ENCODE results near the gene UNC5B.

UNC5B gene

DNA sequence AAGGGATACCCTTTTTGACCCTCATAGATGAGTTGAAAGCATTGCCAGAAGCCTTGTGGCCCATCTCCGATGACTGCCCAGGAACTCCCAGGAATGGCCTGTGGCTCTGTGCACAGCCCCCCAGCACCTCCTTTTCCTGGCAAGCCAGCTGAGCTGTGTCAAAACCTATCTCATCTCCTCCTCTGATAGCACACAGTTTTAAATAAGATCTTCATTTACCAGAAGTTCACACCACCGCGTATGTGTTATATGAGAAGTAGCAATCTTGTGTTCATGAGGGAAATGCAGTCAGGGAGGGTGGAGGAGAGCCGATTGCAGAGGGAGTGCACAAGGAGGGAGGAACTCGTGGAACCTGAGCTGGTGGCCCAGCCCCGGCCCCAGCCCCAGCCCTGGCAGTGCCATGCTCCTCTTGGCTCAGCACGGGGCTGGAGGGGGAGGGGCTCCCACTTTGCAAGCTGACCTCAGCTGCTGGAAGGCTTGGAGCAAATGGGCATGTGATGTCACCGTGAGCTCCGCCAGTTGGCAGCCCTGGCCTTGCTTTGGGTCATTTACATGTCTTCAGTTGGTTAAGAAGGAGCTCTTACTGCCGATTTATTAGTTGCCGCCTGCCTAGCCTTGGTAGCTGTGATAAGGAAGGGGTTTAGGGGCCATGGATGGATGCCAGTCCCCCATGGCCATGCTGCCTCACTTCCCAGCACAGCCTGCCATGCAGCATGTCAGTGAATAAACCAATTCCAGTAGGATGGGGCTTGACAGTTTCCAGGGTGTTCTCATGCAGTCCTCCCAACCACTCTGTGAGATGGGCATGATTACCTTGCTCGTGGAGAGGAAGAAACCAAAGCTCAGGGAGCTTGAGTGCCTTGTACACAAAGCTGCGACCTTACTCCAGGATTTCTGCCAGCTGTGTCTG lies 20.0 kb downstream of the UNC5B start:
- DNase-seq (ENCODE audit: low spot score) (no peak), ATAC-seq (ENCODE audit: low read depth) (no peak)
- Histone ChIP-seq H3K36me3 (ENCODE audit: low read depth) (no peaks in the 10 kb centered on the region), H3K4me3 (ENCODE audit: severe bottlenecking) (no peak overlapping the region), H3K27me3 (ENCODE audit: insufficient read depth, poor library complexity, severe bottlenecking) (no peaks in the 10 kb centered on the region), H3K27ac (ENCODE audit: poor library complexity, severe bottlenecking) (no peak overlapping the region), H3K4me1 (ENCODE audit: insufficient read depth, poor library complexity, severe bottlenecking) (no peaks in the 10 kb centered on the region), H3K9me3 (ENCODE audit: severe bottlenecking) (no peaks in the 10 kb centered on the region)
- TF ChIP-seq, protein P1, sequence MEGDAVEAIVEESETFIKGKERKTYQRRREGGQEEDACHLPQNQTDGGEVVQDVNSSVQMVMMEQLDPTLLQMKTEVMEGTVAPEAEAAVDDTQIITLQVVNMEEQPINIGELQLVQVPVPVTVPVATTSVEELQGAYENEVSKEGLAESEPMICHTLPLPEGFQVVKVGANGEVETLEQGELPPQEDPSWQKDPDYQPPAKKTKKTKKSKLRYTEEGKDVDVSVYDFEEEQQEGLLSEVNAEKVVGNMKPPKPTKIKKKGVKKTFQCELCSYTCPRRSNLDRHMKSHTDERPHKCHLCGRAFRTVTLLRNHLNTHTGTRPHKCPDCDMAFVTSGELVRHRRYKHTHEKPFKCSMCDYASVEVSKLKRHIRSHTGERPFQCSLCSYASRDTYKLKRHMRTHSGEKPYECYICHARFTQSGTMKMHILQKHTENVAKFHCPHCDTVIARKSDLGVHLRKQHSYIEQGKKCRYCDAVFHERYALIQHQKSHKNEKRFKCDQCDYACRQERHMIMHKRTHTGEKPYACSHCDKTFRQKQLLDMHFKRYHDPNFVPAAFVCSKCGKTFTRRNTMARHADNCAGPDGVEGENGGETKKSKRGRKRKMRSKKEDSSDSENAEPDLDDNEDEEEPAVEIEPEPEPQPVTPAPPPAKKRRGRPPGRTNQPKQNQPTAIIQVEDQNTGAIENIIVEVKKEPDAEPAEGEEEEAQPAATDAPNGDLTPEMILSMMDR (IDR thresholded peaks at IDR 0.05; ENCODE audit: poor library complexity, severe bottlenecking), result no peak

DNA sequence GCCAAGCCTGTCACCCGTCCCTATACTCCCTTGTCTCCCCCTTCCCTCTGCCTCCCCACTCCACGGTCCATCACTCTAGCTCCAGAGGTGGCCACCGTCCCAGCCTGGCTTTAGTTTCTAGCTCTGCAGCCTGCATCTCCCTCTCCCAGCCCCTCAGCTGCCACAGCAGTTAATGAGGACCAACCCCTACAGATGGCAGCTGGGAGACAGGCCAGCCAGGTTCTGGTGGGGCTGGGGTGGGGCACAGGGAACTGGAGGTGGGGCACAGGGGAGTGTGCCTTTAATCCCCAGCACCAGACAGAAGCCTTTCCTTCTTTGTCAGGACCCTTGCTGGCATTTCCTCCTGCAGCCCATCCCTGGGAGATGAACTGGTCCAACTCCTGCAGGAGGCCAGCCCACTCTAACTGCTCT lies 21.1 kb downstream of the UNC5B start:
- Histone ChIP-seq H3K27ac (ENCODE audit: poor library complexity, severe bottlenecking) (no peak overlapping the region), H3K4me3 (ENCODE audit: severe bottlenecking) (no peak overlapping the region), H3K9me3 (ENCODE audit: severe bottlenecking) (no peaks in the 10 kb centered on the region), H3K4me1 (ENCODE audit: insufficient read depth, poor library complexity, severe bottlenecking) (no peaks in the 10 kb centered on the region), H3K27me3 (ENCODE audit: insufficient read depth, poor library complexity, severe bottlenecking) (no peaks in the 10 kb centered on the region), H3K36me3 (ENCODE audit: low read depth) (no peaks in the 10 kb centered on the region)
- TF ChIP-seq, protein P1 (IDR thresholded peaks at IDR 0.05; ENCODE audit: poor library complexity, severe bottlenecking), result no peak
- DNase-seq (ENCODE audit: low spot score) (no peak), ATAC-seq (ENCODE audit: low read depth) (no peak)

DNA sequence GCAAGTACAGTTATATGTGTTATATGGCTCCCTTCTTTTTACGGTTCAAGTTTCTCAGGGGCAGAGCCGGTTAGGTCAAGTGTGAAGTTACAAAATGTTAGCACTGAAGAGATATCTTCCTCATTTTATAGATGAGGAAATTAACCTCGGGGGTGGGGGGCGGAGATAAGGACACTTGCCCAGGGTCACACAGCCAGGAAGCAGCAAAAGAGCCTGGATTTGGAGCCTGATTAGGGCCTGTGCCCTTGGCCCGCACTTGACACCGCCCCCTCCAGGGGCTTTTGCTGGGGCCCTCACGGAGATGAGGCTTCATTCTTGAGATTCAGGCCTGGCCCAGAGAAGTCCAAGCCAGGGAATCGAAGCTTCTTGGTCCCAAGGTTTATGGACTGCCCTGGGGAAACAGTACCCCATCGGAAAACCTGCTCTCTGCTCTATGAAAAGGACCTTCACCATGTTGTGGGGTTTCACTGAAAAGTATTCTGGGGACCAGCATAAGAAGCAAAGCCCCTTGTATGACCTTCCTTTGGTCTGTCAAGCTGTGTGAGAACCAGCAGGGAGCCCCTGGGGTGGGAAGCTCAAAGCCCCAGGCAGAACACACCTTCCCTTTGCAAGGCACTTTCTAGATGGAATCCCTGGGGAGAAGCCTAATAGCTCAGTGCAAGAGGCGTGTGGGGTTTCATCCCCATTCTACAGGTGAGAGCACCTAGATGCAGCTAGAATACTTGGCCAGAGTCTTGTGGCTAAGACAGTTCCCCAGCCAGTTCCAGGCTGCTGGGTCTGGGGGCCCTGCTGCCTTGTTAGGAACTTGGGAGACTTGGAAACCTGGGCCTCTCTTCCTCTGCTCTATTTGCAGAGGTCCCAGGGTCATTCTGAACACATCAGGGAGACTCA lies 21.9 kb downstream of the UNC5B start:
- no peaks in the 10 kb centered on the region for H3K27me3 ChIP-seq (ENCODE audit: insufficient read depth, poor library complexity, severe bottlenecking)
- ATAC-seq (ENCODE audit: low read depth) (no peak), DNase-seq (ENCODE audit: low spot score) (no peak)
- TF ChIP-seq, protein P1 (IDR thresholded peaks at IDR 0.05; ENCODE audit: poor library complexity, severe bottlenecking), result no peak
- H3K36me3 ChIP-seq (ENCODE audit: low read depth), result no peaks in the 10 kb centered on the region
- H3K4me1 ChIP-seq (ENCODE audit: insufficient read depth, poor library complexity, severe bottlenecking), result no peaks in the 10 kb centered on the region
- no peaks in the 10 kb centered on the region for H3K9me3 ChIP-seq (ENCODE audit: severe bottlenecking)
- no peak overlapping the region for H3K4me3 ChIP-seq (ENCODE audit: severe bottlenecking)
- no peak overlapping the region for H3K27ac ChIP-seq (ENCODE audit: poor library complexity, severe bottlenecking)

DNA sequence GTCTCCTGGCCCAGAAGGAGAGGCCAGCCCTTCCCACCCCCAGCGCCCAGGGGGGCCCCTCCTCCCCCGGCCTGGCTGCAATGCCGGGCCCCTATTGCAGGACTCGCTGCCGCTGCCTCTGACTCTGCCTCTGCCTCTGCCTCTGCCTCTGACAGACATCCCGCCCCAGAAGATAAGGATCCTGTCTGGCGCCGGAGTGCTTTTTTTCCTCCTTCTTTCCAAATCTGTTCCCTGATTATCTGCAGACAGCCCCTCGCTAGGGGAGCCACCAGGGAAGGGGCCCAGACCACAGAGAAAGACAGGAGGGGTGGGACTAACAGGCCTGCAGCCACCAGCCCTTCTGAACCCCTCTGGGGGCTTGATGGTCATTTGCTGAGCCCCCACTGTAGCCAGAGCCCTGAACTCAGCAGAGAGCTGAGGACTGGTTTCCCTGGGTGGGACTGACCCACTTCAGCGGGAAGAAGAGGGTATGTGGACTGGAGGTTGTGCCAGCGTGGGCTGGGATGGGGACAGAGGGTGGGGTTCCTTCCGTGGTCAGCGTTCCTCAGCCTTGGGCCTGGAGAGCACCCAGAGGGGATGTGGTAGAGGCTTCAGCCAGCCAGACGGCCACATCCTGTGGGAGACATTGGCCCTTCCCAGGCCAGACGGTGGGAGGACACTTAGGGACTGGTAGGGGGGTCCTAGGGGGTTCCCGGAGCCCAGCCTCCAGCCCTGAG lies 22.8 kb downstream of the UNC5B start:
- Histone ChIP-seq H3K36me3 (ENCODE audit: low read depth) (no peaks in the 10 kb centered on the region), H3K27ac (ENCODE audit: poor library complexity, severe bottlenecking) (no peak overlapping the region), H3K4me1 (ENCODE audit: insufficient read depth, poor library complexity, severe bottlenecking) (no peaks in the 10 kb centered on the region), H3K27me3 (ENCODE audit: insufficient read depth, poor library complexity, severe bottlenecking) (no peaks in the 10 kb centered on the region), H3K9me3 (ENCODE audit: severe bottlenecking) (no peaks in the 10 kb centered on the region), H3K4me3 (ENCODE audit: severe bottlenecking) (no peak overlapping the region)
- no peak for ATAC-seq (ENCODE audit: low read depth)
- TF ChIP-seq, protein P1 (IDR thresholded peaks at IDR 0.05; ENCODE audit: poor library complexity, severe bottlenecking), result no peak
- no peak for DNase-seq (ENCODE audit: low spot score)

All from RWPE2 (cell line).